Measurements from ENCODE around the gene SEL1L3.

DNA sequence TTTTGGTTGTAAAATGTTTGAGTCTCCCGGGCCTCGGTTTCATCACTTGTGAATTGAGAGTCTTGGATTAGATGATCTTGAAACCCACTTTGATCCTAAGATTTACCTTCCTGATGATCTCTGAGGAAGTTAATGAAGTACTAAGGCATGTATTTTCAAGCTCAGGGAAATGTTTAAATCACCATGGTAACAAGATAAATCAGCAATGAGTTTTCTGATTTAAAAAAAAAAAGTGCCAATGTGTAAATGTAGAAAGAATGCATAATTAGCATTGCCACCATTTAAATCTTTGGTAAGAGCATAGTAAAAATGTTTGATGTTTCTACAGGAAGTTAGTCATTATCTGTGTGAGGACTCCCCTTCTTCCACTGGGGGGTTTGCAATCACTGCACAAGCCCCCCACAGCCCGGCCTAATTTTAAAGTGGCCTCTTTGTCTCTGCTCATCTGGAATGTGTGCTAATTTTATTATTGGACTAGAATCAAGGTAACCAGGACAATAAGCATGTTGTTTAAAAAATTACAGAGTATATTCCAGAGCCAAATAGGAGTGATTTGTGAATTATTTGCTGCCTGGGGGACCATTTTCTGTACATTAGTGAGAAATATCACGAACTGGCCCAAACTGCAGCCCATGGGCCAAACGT, 113.5 kb downstream of the SEL1L3 start:
- TF ChIP-seq CTCF (IDR thresholded peaks at IDR 0.05 in 4 of 5, conservative IDR thresholded peaks at IDR 0.05 in 1 of 5) (no peak), POLR2A (IDR thresholded peaks at IDR 0.05) (no peak)

Data from gastrocnemius medialis (tissue), 4 donors.